Measurements from ENCODE around the gene ZNF831. TPM values are rescaled to one million over a fixed set of nuclear protein-coding genes. Genes with fewer than 3 reads are reported as not detected.

The ZNF831 gene
- total RNA-seq, 1 donor from 2014 or later = not detected

GRCh38 chr20:59232618-59233017 is 69.0 kb downstream of the ZNF831 start:
- Mint-ChIP-seq H3K4me1 (ENCODE audit: low read depth, unreplicated experiment) (no peaks in the 10 kb centered on the region), H3K4me3 (ENCODE audit: unreplicated experiment) (no peak overlapping the region), H3K27ac (ENCODE audit: unreplicated experiment) (no peak overlapping the region), H3K36me3 (ENCODE audit: low read depth, unreplicated experiment) (no peaks in the 10 kb centered on the region), H3K9me3 (ENCODE audit: unreplicated experiment) (peaks cover 5% of the 10 kb centered on the region), H3K27me3 (ENCODE audit: low read depth, unreplicated experiment) (peaks cover 24% of the 10 kb centered on the region)
- H3K4me3 ChIP-seq (ENCODE audit: insufficient read depth, low read depth, low read length) = no peak overlapping the region
- no peak overlapping the region for H3K27ac ChIP-seq (ENCODE audit: low read depth, low read length)
- H4K20me1 ChIP-seq (ENCODE audit: insufficient read depth, low read length) = no peaks in the 10 kb centered on the region
- H2AFZ ChIP-seq (ENCODE audit: low read depth, low read length) = no peak overlapping the region
- H3K79me2 ChIP-seq (ENCODE audit: insufficient read depth, low read length) = no peaks in the 10 kb centered on the region
- H3K9ac ChIP-seq (ENCODE audit: low read length) = no peak overlapping the region
- H3K4me2 ChIP-seq (ENCODE audit: low read length) = no peak overlapping the region
- DNase-seq (ENCODE audit: low read depth) (no peak), FAIRE-seq (no peak)
- H3K27me3 ChIP-seq (ENCODE audit: insufficient read depth, low read length) = peaks cover 2% of the 10 kb centered on the region
- H3K9me3 ChIP-seq (ENCODE audit: insufficient read depth, low read depth, low read length) = no peaks in the 10 kb centered on the region
- TF ChIP-seq CTCF (IDR thresholded peaks at IDR 0.05; ENCODE audit: insufficient read depth, low read depth, low read length) (no peak), EZH2 (IDR thresholded peaks at IDR 0.05; ENCODE audit: insufficient read depth, low read length) (no peak)
- no peaks in the 10 kb centered on the region for H3K4me1 ChIP-seq (ENCODE audit: insufficient read depth, low read length)
- H3K36me3 ChIP-seq (ENCODE audit: insufficient read depth, low read length) = no peaks in the 10 kb centered on the region

GRCh38 chr20:59235226-59235625 is 71.6 kb downstream of the ZNF831 start:
- DNase-seq (ENCODE audit: low read depth) (no peak), FAIRE-seq (no peak)
- H3K27ac ChIP-seq (ENCODE audit: low read depth, low read length) = no peak overlapping the region
- Mint-ChIP-seq H3K4me3 (ENCODE audit: unreplicated experiment) (no peak overlapping the region), H3K27ac (ENCODE audit: unreplicated experiment) (no peak overlapping the region), H3K36me3 (ENCODE audit: low read depth, unreplicated experiment) (no peaks in the 10 kb centered on the region), H3K4me1 (ENCODE audit: low read depth, unreplicated experiment) (peaks cover 3% of the 10 kb centered on the region), H3K27me3 (ENCODE audit: low read depth, unreplicated experiment) (peaks cover 24% of the 10 kb centered on the region), H3K9me3 (ENCODE audit: unreplicated experiment) (peaks cover 4% of the 10 kb centered on the region)
- H3K27me3 ChIP-seq (ENCODE audit: insufficient read depth, low read length) = peaks cover 2% of the 10 kb centered on the region
- no peaks in the 10 kb centered on the region for H3K4me1 ChIP-seq (ENCODE audit: insufficient read depth, low read length)
- no peaks in the 10 kb centered on the region for H4K20me1 ChIP-seq (ENCODE audit: insufficient read depth, low read length)
- H3K4me3 ChIP-seq (ENCODE audit: insufficient read depth, low read depth, low read length) = no peak overlapping the region
- no peak overlapping the region for H3K4me2 ChIP-seq (ENCODE audit: low read length)
- no peaks in the 10 kb centered on the region for H3K9me3 ChIP-seq (ENCODE audit: insufficient read depth, low read depth, low read length)
- TF ChIP-seq CTCF (IDR thresholded peaks at IDR 0.05; ENCODE audit: insufficient read depth, low read depth, low read length) = no peak
- no peak for TF ChIP-seq EZH2 (IDR thresholded peaks at IDR 0.05; ENCODE audit: insufficient read depth, low read length)
- H3K79me2 ChIP-seq (ENCODE audit: insufficient read depth, low read length) = no peaks in the 10 kb centered on the region
- no peak overlapping the region for H2AFZ ChIP-seq (ENCODE audit: low read depth, low read length)
- H3K36me3 ChIP-seq (ENCODE audit: insufficient read depth, low read length) = no peaks in the 10 kb centered on the region
- no peak overlapping the region for H3K9ac ChIP-seq (ENCODE audit: low read length)

- no peak overlapping the region for H2AFZ ChIP-seq (ENCODE audit: low read depth, low read length)
- Mint-ChIP-seq H3K4me3 (ENCODE audit: unreplicated experiment) (no peak overlapping the region), H3K36me3 (ENCODE audit: low read depth, unreplicated experiment) (no peaks in the 10 kb centered on the region), H3K27ac (ENCODE audit: unreplicated experiment) (no peak overlapping the region), H3K27me3 (ENCODE audit: low read depth, unreplicated experiment) (peaks cover 7% of the 10 kb centered on the region), H3K4me1 (ENCODE audit: low read depth, unreplicated experiment) (peaks cover 9% of the 10 kb centered on the region), H3K9me3 (ENCODE audit: unreplicated experiment) (peaks cover 2% of the 10 kb centered on the region)
- TF ChIP-seq EZH2 (IDR thresholded peaks at IDR 0.05; ENCODE audit: insufficient read depth, low read length) = no peak
- TF ChIP-seq CTCF (IDR thresholded peaks at IDR 0.05; ENCODE audit: insufficient read depth, low read depth, low read length) = no peak
- H3K4me2 ChIP-seq (ENCODE audit: low read length) = no peak overlapping the region
- H3K9ac ChIP-seq (ENCODE audit: low read length) = no peak overlapping the region
- H3K27ac ChIP-seq (ENCODE audit: low read depth, low read length) = no peak overlapping the region
- no peaks in the 10 kb centered on the region for H3K4me1 ChIP-seq (ENCODE audit: insufficient read depth, low read length)
- DNase-seq (ENCODE audit: low read depth) (no peak), FAIRE-seq (no peak)
- H3K9me3 ChIP-seq (ENCODE audit: insufficient read depth, low read depth, low read length) = no peaks in the 10 kb centered on the region
- H3K27me3 ChIP-seq (ENCODE audit: insufficient read depth, low read length) = no peaks in the 10 kb centered on the region
- no peaks in the 10 kb centered on the region for H3K79me2 ChIP-seq (ENCODE audit: insufficient read depth, low read length)
- no peaks in the 10 kb centered on the region for H3K36me3 ChIP-seq (ENCODE audit: insufficient read depth, low read length)
- H3K4me3 ChIP-seq (ENCODE audit: insufficient read depth, low read depth, low read length) = no peak overlapping the region
- H4K20me1 ChIP-seq (ENCODE audit: insufficient read depth, low read length) = no peaks in the 10 kb centered on the region
Measured at GRCh38 chr20:59240006-59240405, 76.4 kb downstream of the ZNF831 start.

Measured in astrocyte (in vitro differentiated cells and primary cell).